IPS-20b (cell line): ENCODE measurements around the gene P2RY2.
"Not testable (repeated sequence)": the region's sequence is repeated elsewhere in the genome, so short reads cannot be mapped to it uniquely, and the experiment has no call there.

Experiments used
- H3K27ac ChIP-seq: one replicate; pipeline ENCODE4 v1.5.1; 2013; ENCODE audit warnings: low read length
- H3K27me3 ChIP-seq: 2 replicates; pipeline ENCODE4 v1.6.1; 2013; ENCODE audit warnings: mild to moderate bottlenecking, low read length, inconsistent platforms; ENCODE audit not compliant: insufficient read depth
- H3K36me3 ChIP-seq: 2 replicates; pipeline ENCODE4 v1.6.1; 2013; ENCODE audit warnings: low read depth, mild to moderate bottlenecking, inconsistent platforms, low read length, moderate library complexity; ENCODE audit not compliant: insufficient read depth
- H3K4me1 ChIP-seq: 2 replicates; pipeline ENCODE4 v1.6.1; 2013; ENCODE audit warnings: mild to moderate bottlenecking, control low read depth, inconsistent platforms, low read length, moderate library complexity; ENCODE audit not compliant: insufficient read depth
- H3K4me3 ChIP-seq: 2 replicates; pipeline ENCODE4 v1.5.1; 2013; ENCODE audit warnings: mild to moderate bottlenecking, low read length, inconsistent platforms
- H3K9ac ChIP-seq: 2 replicates; pipeline ENCODE4 v1.6.1; 2013; ENCODE audit warnings: low read depth, mild to moderate bottlenecking, inconsistent platforms, low read length, moderate library complexity
- H3K9me3 ChIP-seq: 2 replicates; pipeline ENCODE4 v1.6.1; 2013; ENCODE audit warnings: mild to moderate bottlenecking, low read depth, low read length, inconsistent platforms; ENCODE audit not compliant: insufficient read depth

Gene P2RY2

DNA sequence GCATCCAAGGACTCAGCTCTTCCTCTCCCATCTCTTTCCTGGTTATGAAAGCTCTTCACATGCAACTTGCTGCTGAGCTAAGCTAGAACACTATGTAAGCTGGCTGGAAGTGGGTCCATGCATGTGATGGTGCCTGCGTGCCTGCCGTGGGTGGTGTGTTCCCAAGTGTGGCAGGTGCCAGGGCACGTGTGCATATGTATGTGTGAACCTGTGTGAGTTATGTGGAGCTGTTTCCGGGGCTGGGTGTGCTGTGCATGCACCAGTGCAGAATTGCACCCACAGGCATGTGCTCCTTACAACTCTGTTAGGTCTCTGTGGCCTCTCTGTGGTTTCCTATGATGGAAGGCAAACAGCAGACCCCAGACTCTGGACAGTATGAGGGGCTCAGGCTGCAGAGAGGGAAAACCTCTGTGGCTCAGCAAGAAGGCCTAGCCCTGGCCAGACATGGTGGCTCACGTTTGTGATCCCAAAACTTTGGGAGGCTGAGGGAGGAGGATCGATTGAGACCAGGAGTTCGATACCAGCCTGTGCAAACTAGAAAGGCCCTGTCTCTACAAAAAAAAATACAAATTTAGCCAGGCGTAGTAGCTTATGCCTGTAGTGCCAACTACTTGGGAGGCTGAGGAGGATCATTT, 49.9 kb downstream of the P2RY2 start:
- H3K9ac ChIP-seq = no peak overlapping the region
- H3K4me3 ChIP-seq = no peak overlapping the region
- no peaks in the 10 kb centered on the region for H3K9me3 ChIP-seq
- H3K4me1 ChIP-seq = no peaks in the 10 kb centered on the region
- H3K27me3 ChIP-seq = peaks cover 50% of the 10 kb centered on the region
- H3K36me3 ChIP-seq = no peaks in the 10 kb centered on the region
- no peak overlapping the region for H3K27ac ChIP-seq

DNA sequence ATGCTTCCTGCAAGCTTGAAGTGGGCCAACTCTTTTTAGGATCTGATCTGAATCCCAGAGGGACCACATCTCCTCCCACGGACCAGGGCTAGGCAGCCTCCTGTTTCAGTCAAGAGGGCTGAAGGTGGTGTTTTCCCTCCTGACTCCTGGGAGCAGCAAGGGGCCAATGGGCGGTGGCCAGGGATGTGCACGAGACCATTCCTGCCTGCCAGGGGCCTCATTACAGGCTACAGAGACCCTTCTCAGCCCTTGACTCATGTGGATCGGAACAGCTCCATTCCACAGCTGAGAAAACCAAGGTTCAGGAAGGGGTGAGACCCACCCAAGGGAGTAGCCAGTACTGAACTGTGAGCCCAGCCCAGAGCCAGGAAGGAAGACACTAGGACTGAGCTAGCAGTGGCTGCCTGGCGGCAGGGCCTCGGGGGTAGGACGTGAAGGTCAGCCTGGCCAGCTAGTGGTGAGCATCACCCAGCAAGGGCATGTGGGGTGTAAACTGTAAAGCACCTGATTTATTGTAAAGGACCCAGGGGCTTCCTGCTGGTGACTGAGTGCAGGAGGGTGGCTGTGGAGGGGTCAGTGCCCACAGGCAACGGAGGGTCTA, 50.7 kb downstream of the P2RY2 start:
- Histone ChIP-seq H3K4me3 (no peak overlapping the region), H3K4me1 (no peaks in the 10 kb centered on the region), H3K9ac (no peak overlapping the region), H3K9me3 (no peaks in the 10 kb centered on the region), H3K27me3 (peaks cover 43% of the 10 kb centered on the region), H3K36me3 (no peaks in the 10 kb centered on the region), H3K27ac (no peak overlapping the region)

DNA sequence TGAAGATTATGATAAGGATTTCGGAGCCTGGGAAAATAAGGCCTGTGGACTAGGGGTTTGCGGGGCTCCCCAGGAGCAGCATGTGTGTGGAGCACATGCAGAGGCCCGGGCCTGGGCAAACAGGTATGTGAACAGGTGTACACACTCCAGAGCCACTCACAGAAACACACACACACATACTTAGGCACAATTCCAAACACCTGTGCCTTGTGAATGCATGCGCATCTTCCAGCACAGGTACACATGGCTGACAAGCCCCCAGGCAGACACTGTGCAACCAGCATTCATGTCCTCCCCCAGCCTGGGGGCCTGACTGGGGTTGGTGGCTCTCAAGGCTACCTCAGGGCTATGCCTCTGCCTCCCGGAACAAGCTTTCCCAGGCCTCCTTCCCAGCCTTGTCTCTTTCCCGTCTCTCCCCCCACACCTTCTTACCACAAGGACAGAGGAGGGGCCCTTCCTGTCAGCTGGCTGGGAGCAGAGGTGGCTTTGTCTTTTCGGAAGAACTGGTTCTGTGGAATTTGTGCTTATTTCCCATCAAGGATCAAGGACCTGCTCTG, 51.5 kb downstream of the P2RY2 start:
- no peaks in the 10 kb centered on the region for H3K36me3 ChIP-seq
- peaks cover 35% of the 10 kb centered on the region for H3K27me3 ChIP-seq
- H3K4me1 ChIP-seq = no peaks in the 10 kb centered on the region
- no peak overlapping the region for H3K27ac ChIP-seq
- H3K9ac ChIP-seq = no peak overlapping the region
- no peak overlapping the region for H3K4me3 ChIP-seq
- no peaks in the 10 kb centered on the region for H3K9me3 ChIP-seq

DNA sequence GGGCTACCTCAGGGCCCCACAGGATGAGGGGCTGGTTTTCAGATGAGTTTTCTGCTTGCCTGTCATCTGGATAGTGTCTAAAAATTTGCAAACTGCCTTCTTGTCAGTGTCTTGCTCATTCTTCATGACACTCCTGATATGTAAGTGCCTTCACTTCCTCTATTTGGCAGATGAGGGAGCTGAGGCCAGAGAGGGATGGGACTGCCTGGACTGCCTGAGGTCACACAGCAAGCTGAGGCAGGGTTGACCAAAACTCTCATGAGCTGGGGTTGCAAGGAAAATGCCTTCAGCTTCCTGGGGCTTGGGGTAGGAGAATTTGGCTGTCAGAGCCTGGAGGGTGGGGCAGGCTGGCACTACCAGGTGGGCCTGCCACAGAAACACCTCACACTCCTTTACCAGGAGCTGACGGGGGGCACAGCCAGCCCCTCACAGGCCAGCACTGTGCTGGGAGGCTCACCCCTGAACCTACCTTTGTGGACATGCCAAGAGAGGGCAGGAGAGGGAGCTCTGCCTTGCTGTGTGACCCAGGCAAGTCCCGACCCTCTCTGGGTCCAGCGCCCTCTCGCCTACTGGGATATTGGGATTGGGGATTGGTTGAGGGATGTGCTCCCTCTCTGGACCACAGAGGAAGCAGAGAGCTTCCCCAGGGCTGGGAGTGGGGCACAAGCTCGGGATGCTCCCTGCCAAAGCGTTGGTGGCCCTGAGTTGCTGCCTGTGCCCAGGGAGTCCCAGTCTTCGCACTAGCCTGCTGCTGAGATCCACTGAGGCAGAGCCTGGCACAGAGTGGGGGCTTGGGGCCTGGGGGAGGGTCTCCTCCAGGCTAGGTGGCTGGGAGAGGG, 52.2 kb downstream of the P2RY2 start:
- Histone ChIP-seq H3K9ac (no peak overlapping the region), H3K9me3 (no peaks in the 10 kb centered on the region), H3K4me3 (no peak overlapping the region), H3K4me1 (no peaks in the 10 kb centered on the region), H3K36me3 (no peaks in the 10 kb centered on the region), H3K27ac (no peak overlapping the region), H3K27me3 (peaks cover 28% of the 10 kb centered on the region)

DNA sequence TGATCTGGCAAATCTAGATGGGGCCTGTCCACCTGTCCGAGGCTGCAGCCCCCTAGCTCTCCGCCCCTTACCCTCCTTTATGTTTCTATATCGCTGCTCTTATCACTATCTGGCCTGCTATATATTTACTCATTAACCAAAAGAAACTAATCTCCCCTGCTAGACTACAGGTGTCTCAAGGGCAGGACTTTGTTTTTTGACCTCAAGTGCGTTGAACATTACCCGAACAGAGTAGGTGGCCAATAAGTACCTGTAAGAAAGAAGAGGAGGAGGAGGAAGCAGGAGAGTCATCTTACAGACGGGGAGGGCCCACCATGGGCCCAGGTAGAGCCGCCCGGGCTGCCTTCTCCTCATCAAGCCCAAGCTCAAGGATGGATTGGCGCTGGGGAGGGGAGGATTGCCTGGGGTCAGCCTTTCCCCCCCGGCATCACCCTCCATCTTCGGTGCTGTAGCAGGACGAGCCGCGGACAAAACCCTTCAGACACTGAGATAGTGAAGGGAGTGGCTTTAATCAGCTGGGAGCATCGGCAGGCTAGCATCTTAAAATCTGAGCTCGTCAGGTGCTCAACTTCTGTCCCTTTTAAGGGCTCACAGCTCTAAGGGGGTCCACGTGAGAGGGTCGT, 52.9 kb downstream of the P2RY2 start:
- H3K9me3 ChIP-seq = no peaks in the 10 kb centered on the region
- no peak overlapping the region for H3K9ac ChIP-seq
- H3K36me3 ChIP-seq = no peaks in the 10 kb centered on the region
- no peak overlapping the region for H3K27ac ChIP-seq
- H3K27me3 ChIP-seq = peaks cover 21% of the 10 kb centered on the region
- H3K4me1 ChIP-seq = no peaks in the 10 kb centered on the region
- no peak overlapping the region for H3K4me3 ChIP-seq

DNA sequence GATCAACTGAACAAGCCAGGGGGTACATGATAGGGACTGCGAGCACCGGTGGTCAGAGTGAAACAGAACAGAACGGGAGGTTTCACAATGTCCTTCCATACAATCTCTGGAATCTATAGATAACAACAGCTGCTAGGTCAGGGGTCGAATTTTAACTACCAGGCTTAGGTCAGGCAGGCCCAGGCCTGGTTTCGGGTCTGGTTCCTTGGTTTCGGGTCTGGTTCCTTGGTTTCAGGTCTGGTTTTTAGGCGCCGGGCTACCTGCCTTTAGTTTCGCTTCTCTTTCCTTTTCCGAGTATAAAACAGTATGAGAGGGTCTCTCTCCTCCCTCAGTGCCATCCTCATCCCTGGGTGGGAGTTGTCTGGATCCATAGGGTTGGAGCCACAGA, 53.4 kb downstream of the P2RY2 start:
- H3K36me3 ChIP-seq, H3K9ac ChIP-seq, H3K4me3 ChIP-seq, H3K4me1 ChIP-seq, H3K9me3 ChIP-seq, H3K27ac ChIP-seq: not testable (repeated sequence)
- peaks cover 16% of the 10 kb centered on the region for H3K27me3 ChIP-seq

DNA sequence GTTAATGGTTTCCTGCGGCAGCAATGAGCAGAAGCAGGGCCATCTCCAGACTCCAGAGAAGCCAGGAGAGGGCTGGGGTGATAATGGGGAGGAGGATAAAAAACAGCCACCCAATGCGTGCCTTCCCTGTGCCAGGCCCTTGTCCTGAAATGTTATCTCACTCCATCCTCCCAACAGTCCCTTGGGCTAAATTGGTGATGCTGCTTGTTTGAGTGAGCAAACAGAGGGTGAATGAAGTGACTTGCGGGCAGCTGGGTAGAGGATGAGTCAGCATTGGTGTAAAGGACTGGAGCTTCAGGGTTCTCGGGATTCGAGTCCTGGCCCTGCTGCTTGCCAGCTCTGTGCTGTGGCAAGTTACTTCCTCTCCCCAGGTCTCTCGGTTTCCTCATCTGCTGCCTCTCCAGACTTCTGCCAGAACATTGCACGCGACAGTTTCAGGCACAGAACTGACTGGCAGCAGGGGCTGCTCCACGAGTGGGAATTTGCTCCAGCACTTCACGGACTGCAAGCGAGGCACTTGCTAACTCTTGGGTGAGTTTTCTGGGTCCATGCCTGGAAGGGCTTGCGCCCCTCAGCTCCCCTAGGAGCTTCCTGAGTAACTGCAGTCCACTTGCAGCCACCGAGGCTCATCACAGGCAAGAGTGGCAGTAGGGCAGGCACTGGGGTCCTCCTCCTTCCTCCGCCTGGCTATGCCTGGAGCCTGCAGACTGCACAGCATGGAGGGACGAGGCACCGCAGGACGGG, 54.0 kb downstream of the P2RY2 start, which contains the start of gene P2RY6:
Gene P2RY6, plus strand, starts transcription at position 403 of the 744 bp plus-strand sequence. CDS start 24,181 bp downstream, outside the sequence.
- Histone ChIP-seq H3K9me3 (no peaks in the 10 kb centered on the region), H3K4me3 (no peak within 1 kb of the TSS), H3K4me1 (no peaks in the 10 kb centered on the region), H3K36me3 (no peaks in the 10 kb centered on the region), H3K27me3 (peaks cover 10% of the 10 kb centered on the region; the same call in 1 of the 2 replicates), H3K9ac (no peak within 1 kb of the TSS), H3K27ac (no peak within 1 kb of the TSS)

DNA sequence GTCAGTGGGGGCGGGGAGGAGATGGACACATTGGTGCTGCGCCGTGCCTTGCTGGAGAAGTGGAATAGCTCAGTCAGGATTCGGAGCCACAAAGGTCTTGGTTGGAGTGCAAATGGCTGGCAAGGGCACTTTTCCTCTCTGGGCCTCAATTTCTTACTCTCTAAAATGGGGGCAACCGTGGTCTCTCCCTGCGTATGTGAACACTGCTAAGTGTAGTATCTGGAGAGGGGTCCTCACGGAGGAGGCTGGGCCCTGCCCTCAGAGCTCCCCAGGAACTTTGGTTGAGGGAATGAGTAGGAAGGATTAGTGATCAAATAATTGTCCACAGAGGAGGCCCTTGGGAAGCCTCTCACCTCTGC, 54.6 kb downstream of the P2RY2 start:
- Histone ChIP-seq H3K4me1 (no peaks in the 10 kb centered on the region), H3K4me3 (no peak overlapping the region), H3K9ac (no peak overlapping the region), H3K27ac (no peak overlapping the region), H3K9me3 (no peaks in the 10 kb centered on the region), H3K36me3 (no peaks in the 10 kb centered on the region), H3K27me3 (0 out of 2 replicates have a peak, but pooled peaks cover 5% of the 10 kb centered on the region)

DNA sequence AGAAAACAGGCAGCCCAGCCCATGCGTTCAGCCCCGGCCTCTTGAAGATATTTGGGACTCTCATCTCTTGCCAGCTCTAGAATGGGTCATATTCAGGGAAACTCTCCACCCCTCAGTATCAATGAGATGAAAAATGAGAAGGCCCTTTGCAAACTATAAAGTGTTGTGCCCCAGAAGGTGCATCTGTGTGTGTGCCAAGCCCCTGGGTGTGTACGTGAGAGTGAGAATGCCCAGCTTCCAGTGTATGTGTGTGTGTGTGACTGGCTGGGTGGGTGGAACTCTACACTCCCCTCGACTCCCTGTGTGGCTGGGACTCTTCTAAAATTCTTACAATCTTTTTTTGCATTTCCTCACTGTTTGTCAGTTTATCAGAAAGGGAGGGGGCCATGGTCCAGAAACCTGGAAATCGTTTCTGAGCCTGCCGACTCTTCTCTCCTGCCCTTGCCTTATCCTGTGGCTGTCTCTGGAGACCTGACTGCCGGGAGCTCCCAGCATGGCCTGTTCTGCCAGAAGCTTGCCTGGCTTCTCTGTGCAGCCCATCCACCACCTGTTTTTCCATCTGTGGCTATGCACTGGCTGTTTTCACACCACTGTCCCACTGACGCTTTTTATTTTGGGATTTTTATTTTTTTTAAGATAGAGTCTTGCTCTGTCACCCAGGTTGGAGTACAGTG, 55.3 kb downstream of the P2RY2 start:
- H3K27ac ChIP-seq = no peak overlapping the region
- H3K9ac ChIP-seq = no peak overlapping the region
- H3K4me1 ChIP-seq = no peaks in the 10 kb centered on the region
- no peaks in the 10 kb centered on the region for H3K27me3 ChIP-seq
- H3K4me3 ChIP-seq = no peak overlapping the region
- H3K36me3 ChIP-seq = no peaks in the 10 kb centered on the region
- no peaks in the 10 kb centered on the region for H3K9me3 ChIP-seq

DNA sequence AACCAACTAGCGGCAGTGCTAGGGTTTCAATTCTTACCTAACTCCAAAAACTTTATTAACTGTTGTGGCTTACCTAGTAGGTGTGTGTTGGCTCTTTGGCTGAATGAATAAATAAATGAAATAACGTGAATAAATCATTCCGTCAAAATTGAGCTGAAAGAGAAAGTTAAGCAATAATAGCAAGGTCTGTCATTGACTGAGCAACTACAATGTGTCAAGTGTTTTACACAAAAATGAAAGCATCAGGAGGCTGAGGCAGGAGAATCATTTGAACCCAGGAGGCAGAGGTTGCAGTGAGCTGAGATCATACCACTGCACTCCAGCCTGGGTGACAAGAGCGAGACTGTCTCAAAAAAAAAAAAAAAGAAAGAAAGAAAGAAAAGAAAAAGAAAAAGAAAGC, 56.1 kb downstream of the P2RY2 start:
- H3K9me3 ChIP-seq, H3K27me3 ChIP-seq, H3K36me3 ChIP-seq, H3K27ac ChIP-seq, H3K9ac ChIP-seq, H3K4me1 ChIP-seq, H3K4me3 ChIP-seq: not testable (repeated sequence)
